Breast epithelium (tissue), 3 donors: ENCODE results near the gene DNASE1L1.

Experiments used
- CTCF ChIP-seq, 3 donors: fragments of 450-650 bp; IDR thresholded peaks; one replicate each; pipeline ENCODE4 v1.5.1; 2016 to 2017; ENCODE audit warnings: antibody characterized with exemption in 3 of 3, mild to moderate bottlenecking in 3 of 3, moderate library complexity in 3 of 3
- POLR2A ChIP-seq: fragments of 450-650 bp; IDR thresholded peaks from one replicate; pipeline ENCODE4 v1.6.1; 2016; ENCODE audit warnings: antibody characterized with exemption, mild to moderate bottlenecking, moderate library complexity

DNA sequence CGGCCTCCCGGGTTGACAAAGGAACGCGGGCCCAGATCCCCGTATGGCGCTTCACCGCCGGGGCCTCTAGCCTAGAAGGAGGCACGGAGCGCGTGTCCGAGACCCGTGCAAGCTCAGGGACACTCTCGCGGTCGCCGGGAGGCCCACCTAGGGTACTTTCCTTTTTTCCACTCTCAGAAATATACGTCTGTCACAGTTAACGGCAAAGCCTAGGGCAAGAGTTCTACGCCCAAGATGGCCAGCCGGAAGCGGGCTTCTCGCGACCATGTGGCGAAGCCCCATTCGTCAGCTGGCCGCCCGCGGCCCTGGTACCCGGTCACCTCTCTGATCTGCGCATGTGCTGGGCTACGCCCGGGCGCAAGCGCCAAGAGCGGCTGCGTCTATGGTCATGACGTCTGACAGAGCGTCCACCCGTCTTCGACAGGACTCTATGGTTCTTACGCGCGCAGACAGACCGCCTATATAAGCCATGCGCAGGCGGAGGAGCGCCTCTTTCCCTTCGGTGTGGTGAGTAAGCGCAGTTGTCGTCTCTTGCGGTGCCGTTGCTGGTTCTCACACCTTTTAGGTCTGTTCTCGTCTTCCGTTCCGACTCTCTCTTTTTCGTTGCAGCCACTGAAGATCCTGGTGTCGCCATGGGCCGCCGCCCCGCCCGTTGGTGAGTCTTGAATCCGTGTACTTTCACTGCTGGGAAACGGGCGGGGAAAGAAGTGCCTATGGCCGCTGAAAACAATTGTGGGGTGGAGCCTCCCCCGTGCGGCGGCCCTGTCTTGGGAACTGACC is 11.0 kb downstream of the DNASE1L1 start, which contains the start of gene RPL10:
- TF ChIP-seq CTCF (IDR thresholded peaks at IDR 0.05) (no peak), POLR2A (peak; percentile 93)
